HG02943 (cell line): ENCODE results near the gene RRP1.

Experiments
- ATAC-seq: cut with Tn5 transposase; IDR thresholded peaks from one replicate; pipeline ENCODE4 v1.9.1; 2021; ENCODE audit warnings: mild to moderate bottlenecking, low read depth, moderate library complexity; ENCODE audit not compliant: unreplicated experiment

The RRP1 gene

DNA sequence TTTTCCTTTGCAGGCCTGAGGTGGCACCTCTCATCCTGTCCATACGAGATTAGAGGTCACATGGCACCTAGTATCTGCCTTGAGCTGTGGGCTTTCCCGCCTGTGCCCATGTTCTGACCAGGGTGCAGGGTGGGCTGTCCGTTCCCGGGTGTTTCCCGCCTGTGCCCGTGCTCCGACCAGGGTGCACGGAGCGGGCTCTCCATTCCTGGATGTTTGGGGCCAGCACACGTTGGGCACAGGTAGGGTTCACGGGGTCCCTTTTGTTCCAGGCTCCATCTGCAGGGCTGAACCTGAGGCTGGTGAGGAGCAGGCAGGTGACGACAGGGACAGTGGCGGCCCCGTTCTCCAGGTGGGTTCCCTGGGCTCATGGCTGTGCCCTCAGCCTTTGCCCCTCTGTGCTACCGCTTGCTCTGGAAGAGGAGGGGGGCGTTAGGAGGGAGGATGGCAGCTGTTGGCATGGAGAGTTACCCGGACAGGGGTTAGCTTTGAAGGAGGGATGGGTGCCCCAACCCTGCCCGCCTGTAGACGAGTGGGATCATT is 10.0 kb downstream of the RRP1 start:
- ATAC-seq = no peak

DNA sequence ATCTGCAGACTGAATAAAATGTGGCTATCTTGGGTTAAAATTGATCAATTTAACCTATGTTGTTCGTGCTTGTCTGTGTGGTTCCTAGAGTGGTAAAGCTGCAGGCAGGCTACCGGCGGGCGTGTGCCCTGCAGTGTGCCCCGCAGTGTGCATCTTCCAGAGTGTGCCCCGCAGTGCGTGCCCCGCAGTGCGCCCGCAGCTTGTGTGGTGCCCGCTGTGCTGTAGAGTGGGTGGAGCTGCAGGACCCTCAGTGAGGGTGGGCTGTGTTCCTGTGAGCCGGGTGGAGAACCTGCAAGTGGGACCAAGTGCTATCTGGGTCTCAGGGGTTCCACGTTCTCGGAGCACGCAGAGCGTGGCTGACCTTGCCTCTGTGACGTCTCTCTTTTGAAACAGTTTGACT is 10.7 kb downstream of the RRP1 start:
- ATAC-seq = no peak

DNA sequence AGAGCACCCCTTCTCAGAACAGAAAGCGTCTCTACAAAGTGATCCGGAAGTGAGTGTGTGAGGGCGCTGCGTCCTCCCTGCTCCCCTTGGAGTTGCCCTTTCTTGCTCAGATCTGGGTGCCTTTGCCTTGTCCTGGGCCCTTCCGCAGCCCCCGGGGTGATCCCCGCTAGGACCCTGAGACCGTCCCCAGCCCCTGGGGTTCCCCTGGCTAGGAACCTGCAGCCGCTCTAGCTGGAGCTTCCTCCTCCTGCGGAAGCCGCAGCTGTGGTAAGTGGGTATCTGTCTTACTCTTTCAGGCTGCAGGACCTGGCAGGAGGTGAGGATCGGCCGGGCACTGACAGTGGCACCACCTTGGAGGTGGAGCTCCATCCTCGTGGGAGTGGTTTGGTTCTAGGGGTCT is 11.2 kb downstream of the RRP1 start:
- ATAC-seq = no peak

DNA sequence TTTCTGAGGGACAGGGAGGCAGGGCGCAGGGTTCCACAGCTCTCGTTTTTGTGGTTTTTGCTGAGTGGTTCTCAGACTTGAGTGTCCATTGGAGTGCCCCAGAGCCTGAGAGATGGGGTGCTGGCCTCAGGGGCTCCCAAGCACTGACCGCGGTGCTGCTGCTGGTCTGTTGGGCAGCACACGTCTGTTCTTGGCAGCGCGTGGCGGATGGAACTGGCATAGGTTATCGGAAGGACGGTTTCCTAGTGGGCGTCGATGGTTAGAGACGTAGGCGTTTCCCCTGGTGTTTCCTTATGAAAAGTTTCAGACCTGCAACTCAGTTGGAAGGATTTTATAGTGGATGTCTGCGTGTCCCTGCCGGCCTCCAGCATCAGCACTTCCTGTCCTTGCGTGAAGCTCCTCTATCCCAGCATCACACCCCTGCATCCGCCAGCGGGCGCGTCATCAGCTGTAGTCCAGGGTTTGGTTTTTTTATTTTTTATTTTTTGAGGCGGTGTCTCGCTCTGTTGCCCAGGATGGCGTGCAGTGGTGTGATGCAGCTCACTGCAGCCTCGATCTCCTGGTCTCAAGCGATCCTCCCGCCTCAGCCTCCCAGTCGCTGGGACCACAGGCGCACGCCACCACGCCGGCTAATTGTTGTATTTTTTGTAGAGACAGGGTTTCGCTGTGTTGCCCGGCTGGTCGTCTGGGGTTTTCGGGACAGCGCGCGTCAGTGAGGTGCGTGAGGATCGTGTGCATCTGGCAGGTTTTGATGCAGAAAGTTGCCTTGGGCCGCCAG is 11.8 kb downstream of the RRP1 start:
- no peak for ATAC-seq

DNA sequence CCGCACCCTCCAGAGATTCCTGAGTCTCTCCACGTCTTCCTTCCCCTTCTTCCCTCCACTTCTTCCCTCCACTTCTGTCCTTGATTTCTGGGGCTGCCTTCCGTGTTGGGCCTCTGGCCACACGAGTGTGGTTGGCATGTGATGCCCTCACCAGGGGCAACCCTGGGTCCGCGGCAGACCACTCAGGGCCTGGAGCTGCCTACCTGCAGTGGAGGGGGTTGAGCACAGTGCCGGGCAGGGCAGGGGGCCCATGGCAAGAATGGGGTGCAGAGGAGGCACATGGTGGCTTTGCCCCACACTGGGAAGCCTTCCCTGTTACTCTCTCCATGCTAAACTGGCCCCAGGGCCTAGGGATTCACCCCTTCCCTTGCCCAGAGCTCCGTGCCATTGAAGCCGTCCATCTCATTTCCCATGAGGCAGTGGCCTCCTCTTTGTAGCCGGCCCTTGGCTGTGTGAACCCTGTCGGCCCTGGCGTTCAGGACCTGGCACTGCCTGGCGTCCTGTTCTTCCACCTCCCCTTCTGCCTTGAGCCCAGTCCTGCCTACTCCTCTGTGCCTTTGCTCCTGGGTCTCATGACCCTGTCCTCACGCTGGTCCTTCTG is 13.4 kb downstream of the RRP1 start:
- no peak for ATAC-seq

DNA sequence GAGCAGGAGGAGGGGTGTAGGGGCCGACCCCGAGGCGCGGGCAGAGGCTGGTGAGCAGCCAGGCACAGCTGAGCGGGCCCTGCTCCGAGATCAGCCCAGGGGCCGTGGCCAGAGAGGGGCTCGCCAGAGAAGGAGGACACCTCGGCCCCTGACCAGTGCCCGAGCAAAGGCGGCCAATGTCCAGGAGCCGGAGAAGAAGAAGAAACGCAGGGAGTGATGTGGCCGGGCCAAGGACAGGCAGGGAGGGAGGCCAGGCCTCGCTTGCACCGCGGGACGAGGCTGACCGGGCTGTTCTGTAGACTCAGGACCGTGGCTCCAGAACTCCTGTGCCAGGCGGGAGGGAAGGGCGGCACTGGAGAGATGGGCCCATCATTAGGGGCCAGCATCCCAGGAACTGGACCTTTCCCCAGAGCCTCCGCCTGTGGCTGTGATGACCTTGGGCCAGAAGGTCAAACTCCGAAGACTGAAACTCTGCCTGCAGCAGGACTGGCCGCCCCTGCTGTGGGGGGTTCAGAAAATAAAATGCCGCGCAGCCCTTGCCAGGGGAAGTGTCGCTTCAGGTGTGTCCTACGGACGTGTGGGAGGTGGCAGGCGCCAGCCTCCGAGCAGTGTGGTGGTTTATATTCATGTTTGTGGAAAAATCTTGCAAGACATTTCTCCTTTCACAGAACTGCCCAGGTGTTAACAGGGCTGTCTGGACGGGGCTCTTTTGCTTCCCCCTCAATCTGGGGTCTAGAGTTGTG is 14.4 kb downstream of the RRP1 start:
- no peak for ATAC-seq

DNA sequence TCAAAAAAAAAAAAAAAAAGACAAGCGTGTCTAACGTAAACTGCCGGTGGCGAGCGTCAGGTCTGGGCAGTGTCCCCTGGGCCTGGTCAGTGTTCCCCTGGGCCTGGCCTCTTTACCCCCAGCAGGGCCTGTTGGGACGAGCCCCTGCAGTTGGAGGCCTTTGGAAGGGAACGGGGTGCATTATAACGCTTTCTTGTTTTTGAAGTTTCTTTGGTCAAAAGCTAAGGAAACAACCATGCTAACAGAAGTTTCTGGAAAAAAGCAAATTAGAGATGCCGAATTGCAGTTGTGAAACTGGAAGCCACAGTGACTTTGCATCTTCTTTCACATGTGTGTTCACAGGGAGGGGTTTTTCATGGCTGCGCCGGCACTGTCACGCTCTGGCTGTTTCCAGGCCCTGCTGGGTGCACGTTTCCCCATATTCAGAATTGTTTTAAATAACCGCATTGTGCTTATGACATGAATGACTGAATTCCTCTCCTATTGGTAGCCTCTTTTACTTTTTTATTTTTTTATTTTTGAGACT is 16.0 kb downstream of the RRP1 start:
- peak; percentile 74 for ATAC-seq

DNA sequence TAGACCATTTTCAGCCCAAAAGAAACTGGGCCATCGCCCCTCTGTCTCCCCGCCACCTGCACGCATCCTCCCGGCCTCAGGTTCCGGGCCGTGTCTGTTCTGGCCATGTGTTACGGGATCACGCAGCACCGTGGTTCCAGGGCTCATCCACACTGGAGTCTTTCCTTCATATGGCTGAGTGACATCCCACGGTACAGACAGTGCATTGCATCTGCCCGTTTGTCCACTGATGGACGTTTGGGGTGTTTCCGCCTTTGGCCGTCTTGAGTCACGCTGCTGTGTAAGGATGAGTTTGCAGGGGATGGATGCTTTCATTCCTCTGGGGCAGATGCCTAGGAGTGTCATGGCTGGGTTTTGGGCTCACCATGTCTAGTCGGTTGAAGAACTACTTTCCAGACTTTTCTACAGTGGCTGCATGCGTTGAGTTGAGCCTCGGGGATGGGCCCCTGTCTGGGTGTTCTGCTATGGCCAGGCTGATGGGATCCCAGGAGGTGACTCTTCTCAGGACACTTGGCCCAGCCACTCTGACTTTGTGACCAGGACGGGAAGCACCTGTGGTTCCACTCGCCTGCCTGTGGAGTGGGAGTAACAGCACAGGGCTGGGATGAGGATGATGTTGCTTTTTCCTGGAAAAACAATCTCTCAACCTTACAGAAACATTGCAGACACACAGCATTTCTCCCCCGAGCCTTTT is 16.8 kb downstream of the RRP1 start:
- ATAC-seq = no peak

DNA sequence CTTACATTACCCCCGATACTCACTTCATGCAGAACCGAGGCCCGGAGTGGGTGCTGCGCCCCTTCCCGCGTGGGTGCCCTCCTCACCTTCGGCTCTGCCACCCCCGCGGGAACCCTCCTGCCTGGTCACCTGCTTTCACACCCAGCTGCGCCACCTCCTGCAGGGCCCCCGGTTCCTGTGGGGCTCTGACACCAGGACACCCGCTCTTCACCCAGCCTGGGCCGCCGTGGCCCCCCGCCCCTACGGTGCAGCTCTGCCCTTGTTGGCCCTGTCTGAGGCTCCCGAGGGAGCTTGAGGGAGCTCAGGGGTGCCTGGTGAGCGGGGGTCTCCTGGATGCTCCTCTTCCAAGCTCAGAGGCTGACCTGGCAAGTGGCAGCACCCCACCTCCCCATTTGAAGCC is 19.0 kb downstream of the RRP1 start:
- no peak for ATAC-seq

DNA sequence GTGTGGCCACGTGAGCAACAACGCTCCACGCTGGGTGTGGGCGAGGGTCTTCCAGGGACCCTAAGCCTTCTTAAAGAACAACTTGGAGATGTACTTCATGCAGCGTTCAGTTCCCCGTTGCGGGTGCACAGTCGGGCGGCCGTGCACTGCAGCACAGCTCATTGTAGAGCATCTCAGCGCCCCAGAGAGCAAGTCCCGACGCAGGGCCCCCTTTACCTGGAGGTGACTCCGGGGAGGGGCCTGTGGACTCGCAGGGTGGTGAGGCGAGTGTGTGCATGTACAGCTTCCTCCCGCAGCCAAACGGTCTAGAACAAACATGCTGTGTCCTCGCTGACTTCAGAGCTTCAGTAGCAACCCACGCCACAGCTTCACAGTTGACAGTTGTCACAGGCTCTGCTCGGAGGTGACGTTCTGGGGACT is 19.5 kb downstream of the RRP1 start:
- ATAC-seq = no peak

DNA sequence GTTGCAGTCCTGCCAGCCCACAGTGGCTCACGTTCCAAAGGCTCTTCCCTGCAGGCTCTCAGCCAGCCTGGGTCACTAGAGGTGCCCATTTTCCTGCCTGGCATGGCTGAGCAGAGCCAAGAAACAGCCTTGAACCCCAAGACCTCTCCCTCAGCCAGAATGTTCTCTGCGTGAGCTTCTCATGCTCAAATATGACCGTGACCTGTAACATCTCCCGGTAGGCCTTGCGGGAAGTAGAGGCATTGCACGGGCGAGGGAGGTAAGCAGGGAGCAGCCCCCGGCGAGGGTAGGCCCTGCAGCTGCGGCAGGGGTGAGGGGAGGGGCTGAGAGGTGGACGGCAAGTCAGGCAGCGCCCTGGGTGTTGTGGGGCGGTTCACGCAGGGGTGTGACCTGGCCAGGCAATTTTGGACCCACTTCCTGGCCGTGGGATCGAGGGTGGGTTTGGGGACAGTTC is 20.0 kb downstream of the RRP1 start:
- no peak for ATAC-seq

DNA sequence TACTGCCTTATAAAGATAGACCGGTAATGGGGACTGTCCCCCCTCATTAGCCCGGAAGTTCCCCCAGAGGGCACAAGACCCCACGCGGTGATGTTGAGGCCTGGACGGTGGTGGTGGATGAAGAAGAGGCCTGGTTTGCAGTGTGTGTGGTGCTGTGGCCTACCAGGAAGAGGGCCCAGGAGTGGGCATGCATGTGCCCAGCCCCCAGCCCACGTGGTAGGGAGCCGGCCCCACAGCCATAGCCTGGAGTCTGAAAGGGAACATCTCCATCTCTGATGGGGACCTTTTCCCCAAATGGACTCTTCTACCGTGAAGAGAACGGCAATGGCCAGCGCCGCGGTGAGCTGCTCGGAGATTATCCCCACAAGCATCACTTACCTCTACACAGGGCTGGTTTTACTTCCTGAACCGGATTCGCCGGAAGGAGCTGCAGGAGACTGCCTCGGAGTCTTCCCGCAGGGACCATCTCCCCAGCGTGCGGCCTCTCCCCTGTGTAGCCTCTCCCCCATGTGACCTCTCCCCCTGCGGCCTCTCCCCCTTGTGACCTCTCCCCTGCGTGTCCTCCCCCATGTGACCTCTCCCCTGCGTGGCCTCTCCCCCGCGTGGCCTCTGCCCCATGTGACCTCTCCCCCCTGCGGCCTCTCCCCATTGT is 20.6 kb downstream of the RRP1 start:
- ATAC-seq = no peak

DNA sequence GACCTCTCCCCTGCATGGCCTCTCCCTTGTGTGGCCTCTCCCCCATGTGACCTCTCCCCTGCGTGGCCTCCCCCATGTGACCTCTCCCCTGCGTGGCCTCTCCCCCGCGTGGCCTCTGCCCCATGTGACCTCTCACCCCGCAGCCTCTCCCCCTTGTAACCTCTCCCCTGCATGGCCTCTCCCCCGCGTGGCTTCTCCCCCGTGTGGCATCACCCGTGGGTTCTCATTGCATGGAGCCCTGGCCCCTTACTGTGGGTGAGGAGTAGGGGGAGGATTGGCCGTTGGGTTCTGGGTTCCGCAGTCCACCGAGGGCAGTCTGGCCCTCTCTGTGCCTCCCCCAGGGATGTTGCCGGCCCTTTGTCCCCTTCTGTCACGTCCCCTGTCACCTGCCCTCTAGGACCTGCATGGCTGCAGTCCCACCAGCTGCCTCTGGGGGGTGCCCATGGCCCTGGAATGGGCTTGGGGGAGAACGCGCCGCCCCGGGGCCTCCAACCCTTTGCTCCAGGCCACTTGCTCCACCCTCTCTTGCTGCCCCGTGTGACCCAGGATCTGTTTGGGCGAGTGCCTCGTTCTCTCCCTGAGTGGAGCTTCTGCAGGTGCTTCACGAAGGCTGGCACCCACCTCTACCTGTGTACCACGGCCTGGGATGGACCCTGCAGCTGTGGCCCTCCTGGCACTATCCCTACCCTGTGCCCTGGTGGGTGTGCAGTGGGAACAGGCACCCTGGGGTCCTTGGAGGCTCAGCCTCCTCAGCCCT is 21.3 kb downstream of the RRP1 start:
- ATAC-seq = no peak

DNA sequence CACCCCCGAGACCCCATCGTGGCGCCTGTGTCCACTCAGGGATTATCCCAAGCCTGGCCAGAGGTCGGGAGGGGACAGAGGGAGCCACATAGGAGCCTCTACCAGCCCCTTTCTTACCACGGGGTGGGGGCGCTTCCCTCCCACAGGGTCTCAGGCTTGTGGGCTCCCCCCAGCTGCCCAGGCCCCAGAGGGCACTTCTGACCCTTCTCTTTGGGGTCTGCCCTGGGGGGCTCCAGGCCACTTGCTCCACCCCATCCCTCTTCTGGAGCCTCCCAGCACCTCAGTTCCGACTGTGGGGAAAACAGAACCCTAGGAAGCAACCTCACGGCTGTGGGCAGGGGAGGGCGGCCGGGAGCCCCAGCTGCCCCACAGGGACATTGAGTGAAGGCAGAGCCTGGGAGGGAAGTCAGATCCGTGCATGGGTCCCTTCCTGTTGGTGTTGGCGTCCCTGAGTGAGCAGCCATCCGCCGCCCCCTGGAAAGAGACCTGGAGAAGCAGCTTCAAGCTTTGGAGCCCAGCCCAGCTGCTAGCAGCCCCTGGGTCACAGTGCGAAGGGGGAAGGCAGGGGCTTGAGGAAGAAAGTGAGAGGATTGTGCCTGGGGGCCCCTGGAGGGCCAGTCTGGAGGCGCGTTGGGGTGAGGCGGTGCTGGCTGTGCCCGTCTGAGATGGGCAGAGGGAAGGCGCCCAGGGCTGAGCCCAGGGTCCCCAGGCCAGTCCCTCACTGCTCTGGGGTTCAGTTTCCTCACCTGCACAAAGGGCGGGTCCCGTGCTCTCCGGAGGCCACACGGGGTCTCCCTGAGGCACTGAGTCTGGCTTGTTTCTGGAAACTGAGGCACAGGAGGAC is 22.1 kb downstream of the RRP1 start:
- ATAC-seq = no peak

DNA sequence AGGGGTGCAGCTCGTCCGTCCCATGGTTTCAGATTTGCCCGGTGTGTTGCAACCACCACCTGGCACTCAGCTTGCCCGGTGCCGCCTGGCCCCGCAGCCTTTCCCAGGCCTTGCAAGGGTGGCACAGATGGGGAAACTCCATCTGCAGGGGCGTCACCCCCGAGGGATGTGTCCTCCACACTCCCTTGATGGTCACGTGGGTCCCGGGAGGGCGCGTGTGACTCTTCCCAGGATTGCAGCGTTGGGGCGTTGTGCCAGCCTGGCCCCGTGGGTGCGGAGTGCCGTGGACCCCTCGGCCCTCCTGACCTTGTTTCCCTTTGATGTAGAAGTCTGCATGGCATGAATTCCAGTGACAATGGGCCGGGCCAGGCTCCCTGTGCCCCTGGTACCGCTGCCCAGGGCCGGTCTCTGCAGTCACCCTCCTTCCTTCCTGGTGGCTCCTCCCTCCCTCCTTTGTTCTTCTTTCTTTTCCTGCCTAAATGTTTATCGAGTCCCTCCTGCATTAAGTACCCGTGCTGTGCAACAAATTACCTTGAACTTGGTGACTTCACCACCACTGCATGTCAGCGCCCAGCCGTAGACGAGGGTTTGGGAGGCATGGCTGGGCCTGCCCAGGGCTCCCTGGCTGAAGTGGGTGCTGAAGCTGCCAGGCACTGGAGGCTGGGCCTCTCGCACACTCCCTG is 22.9 kb downstream of the RRP1 start:
- ATAC-seq = no peak

DNA sequence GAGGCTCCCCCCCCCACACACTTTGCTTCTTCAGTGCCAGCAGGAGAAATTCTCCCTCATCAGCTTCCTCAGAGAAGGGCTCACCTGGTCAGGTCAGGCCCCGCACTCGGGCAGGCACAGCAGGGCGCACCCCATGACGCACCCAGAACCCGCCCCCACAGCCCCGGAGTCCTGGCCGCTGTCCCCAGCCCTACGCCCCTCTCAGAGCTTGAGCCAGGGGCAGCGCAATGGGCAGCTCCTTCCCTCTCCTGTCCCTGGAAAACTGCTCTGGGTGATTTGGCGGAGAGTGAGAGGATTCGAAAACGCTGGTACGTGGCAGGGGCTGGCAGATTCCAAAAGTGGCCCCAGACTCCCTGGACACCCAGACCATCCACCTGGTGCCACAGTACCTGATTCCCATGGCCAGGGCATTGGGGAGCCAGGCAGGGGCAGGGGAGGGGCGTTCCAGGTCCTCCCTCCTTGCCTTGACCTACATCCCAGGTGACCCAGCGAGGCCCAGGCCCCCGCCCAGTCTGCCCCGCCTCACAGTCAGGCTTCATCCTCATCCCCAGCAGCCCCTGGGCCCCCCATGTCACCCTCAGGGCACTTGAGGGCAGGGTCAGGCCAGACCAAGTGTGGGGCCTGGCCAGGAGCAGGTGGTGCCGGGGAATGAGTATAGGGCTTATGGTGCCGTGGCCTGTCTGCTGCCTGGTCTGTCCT is 23.7 kb downstream of the RRP1 start:
- no peak for ATAC-seq

DNA sequence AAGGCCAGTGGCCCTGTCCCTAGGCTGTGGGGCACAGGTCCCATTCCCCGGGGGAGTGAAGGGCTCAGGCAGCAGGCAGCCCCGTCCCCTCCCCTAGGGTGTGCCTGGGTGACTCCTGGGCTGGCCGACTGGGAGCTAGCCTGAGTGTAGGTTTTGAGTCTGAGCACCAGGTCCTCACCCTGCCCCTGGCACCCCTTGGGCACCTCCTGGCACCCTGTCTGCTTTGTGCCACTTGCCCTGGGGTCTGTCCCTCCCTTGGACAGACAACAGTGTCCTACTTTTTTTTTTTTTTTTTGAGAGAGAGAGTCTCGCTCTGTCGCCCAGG is 24.2 kb downstream of the RRP1 start:
- no peak for ATAC-seq
